Coronary artery (tissue), 2 donors: ENCODE data around the gene HK3.

Experiments used
- DNase-seq: peaks from one replicate; pipeline ENCODE4 v3.0.0-alpha.2; 2017; ENCODE audit warnings: low spot score
- H3K27ac ChIP-seq, 2 donors: fragments of 200-600 bp; sonication (generic); one replicate each; pipeline ENCODE4 v1.5.1; 2016 to 2019
- H3K4me3 ChIP-seq: fragments of 200-600 bp; sonication (generic); 2 replicates; pipeline ENCODE4 v1.5.1; 2016; ENCODE audit warnings: mild to moderate bottlenecking, moderate library complexity
- TF ChIP-seq, protein P1 (sequence below): fragments of 200-600 bp; sonication (generic); IDR thresholded peaks from one replicate; pipeline ENCODE4 v1.5.1; 2019; ENCODE audit warnings: antibody characterized with exemption

Gene HK3

DNA sequence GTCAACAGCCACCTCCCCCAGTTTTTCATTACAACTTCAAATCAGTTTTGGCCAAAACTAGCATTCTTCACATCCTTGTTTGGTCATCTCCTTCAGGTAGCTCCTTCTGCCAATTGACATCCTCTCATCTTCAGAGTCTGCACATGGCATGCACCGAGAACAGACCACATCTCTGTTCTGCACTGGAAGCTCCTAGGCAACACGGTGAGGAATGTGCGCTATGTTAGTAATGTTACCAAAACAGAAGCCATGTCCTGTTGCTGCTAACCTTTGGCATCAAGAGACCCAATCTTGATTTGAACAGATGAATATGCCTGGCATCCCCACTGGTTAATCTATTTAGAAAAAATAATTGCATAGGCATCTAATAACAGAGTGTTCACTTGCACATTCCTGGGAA is 5.1 kb upstream of the HK3 start:
- TF ChIP-seq, protein P1, sequence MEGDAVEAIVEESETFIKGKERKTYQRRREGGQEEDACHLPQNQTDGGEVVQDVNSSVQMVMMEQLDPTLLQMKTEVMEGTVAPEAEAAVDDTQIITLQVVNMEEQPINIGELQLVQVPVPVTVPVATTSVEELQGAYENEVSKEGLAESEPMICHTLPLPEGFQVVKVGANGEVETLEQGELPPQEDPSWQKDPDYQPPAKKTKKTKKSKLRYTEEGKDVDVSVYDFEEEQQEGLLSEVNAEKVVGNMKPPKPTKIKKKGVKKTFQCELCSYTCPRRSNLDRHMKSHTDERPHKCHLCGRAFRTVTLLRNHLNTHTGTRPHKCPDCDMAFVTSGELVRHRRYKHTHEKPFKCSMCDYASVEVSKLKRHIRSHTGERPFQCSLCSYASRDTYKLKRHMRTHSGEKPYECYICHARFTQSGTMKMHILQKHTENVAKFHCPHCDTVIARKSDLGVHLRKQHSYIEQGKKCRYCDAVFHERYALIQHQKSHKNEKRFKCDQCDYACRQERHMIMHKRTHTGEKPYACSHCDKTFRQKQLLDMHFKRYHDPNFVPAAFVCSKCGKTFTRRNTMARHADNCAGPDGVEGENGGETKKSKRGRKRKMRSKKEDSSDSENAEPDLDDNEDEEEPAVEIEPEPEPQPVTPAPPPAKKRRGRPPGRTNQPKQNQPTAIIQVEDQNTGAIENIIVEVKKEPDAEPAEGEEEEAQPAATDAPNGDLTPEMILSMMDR: no peak
- H3K27ac ChIP-seq: no peak overlapping the region
- no peak for DNase-seq
- H3K4me3 ChIP-seq: no peak overlapping the region

DNA sequence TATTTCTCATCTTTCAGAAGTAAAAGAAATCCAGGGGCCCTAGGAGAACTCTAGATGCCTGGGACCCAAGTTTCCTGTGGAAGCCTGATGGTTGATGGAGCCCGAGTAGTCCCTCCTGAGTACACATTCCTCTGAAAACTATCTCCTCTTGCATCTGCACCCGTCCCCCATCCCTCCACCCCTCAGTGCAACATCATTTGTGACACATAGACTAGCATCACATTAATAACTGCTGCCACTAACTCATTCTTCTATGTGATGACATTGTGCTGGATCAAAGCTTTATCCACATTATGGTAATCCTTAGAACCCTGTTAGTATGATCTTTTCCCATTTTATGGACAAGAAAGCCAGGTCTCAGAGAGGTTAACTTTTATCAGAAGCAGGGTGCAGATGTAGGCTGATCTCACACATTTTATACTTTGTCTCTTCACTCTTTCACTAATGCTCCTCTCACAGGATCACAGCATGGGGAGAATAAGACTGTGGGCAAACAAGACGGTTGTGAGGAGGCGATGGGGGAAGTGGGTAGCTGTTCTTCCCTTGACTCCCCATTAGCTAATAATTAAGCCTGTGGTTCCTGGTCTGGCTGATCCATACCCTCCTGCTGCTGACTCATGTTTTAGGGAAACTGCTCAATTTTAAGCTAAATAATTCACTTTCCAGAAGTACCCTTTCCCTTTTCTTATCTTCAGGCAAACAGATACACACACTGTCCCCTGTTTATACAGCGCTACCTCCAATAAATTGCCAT is 3.9 kb upstream of the HK3 start:
- Histone ChIP-seq H3K4me3 (no peak overlapping the region), H3K27ac (no peak overlapping the region)
- DNase-seq: no peak
- TF ChIP-seq, protein P1: no peak

DNA sequence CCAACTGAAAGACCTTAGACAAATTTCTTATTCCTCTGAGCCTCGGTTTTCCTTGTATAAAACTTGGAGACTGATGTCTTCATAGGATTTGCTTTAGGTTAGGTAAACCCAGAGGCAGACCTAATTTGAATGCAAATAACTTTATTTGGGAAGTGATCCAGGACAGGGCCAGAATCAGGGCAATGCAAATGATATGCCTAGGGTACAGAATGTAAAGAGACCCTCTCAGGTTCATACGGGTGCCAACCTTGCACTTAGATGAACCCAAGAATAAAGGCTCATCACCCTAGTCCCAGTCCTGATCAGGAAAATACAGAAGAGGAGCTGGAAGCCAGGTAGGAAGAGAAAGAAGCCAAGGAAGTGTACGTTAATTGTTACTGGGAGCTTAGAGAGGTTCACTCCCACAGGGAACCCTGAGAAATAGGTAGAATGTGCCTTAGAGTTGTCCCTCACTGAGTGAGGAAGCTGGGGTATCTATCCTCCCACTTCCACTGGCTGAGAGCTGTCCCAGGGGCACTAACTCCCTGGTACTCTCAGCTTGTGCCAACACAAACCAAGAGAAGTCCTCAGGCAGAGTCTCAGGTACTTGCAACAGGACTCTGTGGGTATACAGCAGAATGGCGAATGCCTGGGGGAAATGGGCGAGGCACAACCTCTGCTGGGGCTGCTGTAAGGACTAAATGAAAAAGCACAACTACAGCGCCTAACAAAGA is 3.1 kb upstream of the HK3 start:
- no peak overlapping the region for H3K27ac ChIP-seq
- TF ChIP-seq, protein P1: no peak
- H3K4me3 ChIP-seq: no peak overlapping the region
- no peak for DNase-seq

DNA sequence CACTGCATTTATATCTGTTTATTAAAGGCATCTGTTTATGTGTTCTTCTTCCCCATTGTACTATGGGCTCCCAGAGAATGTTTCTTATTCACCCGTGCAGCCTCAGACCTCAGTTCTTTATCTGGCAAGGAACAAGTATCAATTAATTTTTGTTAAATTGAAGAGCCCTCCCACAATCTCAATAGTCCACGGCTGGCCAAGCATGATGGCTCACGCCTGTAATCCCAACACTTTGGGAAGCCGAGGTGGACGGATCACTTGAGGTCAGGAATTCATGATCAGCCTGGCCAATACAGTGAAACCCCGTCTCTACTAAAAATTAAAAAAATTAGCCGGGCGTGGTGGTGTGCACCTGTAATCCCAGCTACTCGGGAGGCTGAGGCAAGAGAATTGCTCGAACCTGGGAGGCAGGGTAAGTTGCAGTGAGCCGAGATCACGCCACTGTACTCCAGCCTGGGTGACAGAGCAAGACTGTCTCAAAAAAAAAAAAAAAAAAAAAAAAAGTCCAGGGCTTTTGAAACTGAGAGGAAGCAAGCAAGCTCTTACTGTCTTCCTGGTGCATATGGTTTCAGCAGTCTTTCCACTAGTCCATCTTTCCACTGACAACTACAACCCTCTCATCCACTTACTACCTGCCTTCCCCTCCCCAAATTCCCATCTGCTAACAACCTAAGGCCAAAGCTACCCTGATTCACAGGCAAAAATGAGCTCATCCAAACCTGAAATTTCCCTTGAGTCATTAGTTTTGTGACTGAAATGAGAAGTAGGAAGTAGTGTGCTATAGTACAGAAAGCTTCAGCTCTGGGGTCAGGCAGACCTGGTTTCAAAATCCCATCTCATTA is 2.3 kb upstream of the HK3 start:
- TF ChIP-seq, protein P1: no peak
- Histone ChIP-seq H3K27ac (peak overlapping the region in 1 of 2 donors; percentile 22), H3K4me3 (no peak overlapping the region)
- no peak for DNase-seq

DNA sequence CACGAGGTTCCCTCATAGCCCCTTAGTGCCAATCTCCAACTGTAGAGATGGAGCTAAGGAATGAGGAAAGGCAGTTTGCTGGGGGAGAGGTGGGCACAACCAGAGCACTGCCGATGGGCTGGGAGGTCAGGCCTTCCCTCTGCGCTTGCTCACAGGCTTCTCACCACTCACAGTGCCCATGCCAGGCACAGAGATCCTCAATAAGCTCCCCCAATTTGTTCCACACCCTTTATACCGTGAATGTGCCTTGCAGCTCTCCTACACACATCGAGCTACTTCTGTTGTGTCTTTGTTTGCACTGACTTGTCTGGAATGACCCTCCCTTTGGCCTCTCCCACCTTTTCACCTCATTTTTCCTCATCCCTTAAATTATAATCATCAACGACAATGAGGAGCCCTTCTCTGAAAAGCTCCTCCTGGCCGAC is 1.6 kb upstream of the HK3 start:
- Histone ChIP-seq H3K27ac (peak overlapping the region in 1 of 2 donors; percentile 53), H3K4me3 (no peak overlapping the region)
- DNase-seq: no peak
- TF ChIP-seq, protein P1: no peak

DNA sequence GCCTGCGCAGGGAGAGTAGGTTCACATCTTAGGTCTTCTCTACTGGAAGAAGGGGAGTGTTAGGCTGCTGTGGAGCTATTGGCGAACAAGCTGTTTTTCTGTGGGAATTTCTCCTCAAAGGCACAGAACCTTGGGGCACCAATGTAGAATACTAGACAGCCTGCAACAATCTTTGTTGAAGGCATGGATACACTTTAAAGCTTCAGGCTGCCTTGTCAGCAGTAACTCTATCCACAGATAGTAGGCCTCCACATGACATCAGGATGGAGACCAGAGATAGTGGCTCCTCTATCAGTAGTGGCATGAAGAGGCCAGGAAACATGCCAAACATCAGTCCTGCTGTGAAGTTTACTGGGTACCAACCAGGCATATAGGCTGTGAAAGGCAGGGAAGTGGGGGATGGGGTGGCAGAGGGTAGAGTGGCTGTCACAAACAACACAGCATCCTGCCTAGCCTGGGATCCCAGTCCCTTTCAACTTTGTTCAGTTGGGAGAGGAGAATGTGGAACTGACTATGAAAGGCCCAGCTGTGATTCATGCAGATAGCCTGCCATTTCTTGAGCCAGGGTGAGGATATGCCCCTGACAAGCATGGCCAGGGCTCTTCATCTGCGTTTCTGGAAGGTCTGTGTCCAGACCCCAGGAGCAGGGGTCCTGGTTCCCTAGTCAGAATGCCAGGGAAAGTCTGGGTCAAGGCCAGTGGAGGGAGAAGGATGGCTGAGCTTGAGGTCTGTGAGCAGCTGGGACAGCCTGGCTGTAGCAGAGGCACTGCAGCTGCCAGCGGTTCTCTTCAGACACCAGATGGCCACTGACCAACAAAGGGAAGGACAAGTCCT is 1.0 kb upstream of the HK3 start:
- H3K27ac ChIP-seq: peak overlapping the region in 1 of 2 donors; percentile 53
- H3K4me3 ChIP-seq: no peak overlapping the region
- no peak for DNase-seq
- TF ChIP-seq, protein P1: no peak
